Duodenal mucosa (tissue), 2 donors: ENCODE measurements around the gene TTLL3.
"Not testable (repeated sequence)": the region's sequence is repeated elsewhere in the genome, so short reads cannot be mapped to it uniquely, and the experiment has no call there.

Source experiments
- H3K27ac ChIP-seq: one replicate; pipeline ENCODE4 v1.7.0; 2013; ENCODE audit warnings: low read depth, low read length
- H3K27me3 ChIP-seq, 2 donors: one replicate each; pipeline ENCODE4 v1.7.0; 2013; ENCODE audit warnings: low read length in 2 of 2, control low read depth in 1 of 2; ENCODE audit not compliant: insufficient read depth in 2 of 2, control insufficient read depth in 1 of 2
- H3K36me3 ChIP-seq, 2 donors: one replicate each; pipeline ENCODE4 v1.7.0; 2013; ENCODE audit warnings: low read length in 2 of 2, control low read depth in 1 of 2; ENCODE audit not compliant: insufficient read depth in 2 of 2, control insufficient read depth in 1 of 2
- H3K4me1 ChIP-seq, 2 donors: one replicate each; pipeline ENCODE4 v1.7.0; 2013; ENCODE audit warnings: low read length in 2 of 2, control low read depth in 1 of 2; ENCODE audit not compliant: insufficient read depth in 2 of 2, control insufficient read depth in 1 of 2
- H3K4me3 ChIP-seq, 2 donors: one replicate each; pipeline ENCODE4 v1.7.0; 2013; ENCODE audit warnings: low read length in 2 of 2, low read depth in 1 of 2
- H3K9ac ChIP-seq, 2 donors: one replicate each; pipeline ENCODE4 v1.7.0; 2013; ENCODE audit warnings: low read length in 2 of 2, low read depth in 1 of 2
- H3K9me3 ChIP-seq, 2 donors: one replicate each; pipeline ENCODE4 v1.7.0; 2013; ENCODE audit warnings: low read length in 2 of 2, control low read depth in 1 of 2; ENCODE audit not compliant: control insufficient read depth in 1 of 2

Gene TTLL3

GRCh38 chr3:9837701-9838582 lies 27.9 kb downstream of the TTLL3 start:
- H3K36me3 ChIP-seq, result peaks cover 9 to 70% of the 10 kb centered on the region in 2 donors
- H3K27ac ChIP-seq, result no peak overlapping the region

GRCh38 chr3:9838856-9839255 lies 28.8 kb downstream of the TTLL3 start:
- no peaks in the 10 kb centered on the region for H3K27me3 ChIP-seq
- no peak overlapping the region for H3K9ac ChIP-seq
- no peaks in the 10 kb centered on the region for H3K9me3 ChIP-seq
- H3K36me3 ChIP-seq, result peaks cover 9 to 63% of the 10 kb centered on the region in 2 donors
- H3K4me1 ChIP-seq, result peaks cover 3 to 9% of the 10 kb centered on the region in 2 donors
- H3K4me3 ChIP-seq, result no peak overlapping the region
- no peak overlapping the region for H3K27ac ChIP-seq

More at GRCh38 chr3:9837701-9838582, 27.9 kb downstream of the TTLL3 start:
- H3K9ac ChIP-seq, result no peak overlapping the region
- H3K27me3 ChIP-seq, result no peaks in the 10 kb centered on the region
- H3K9me3 ChIP-seq, result no peaks in the 10 kb centered on the region
- H3K4me3 ChIP-seq, result no peak overlapping the region
- peaks cover under 1 to 5% of the 10 kb centered on the region in 2 donors for H3K4me1 ChIP-seq

- Histone ChIP-seq H3K9me3 (no peaks in the 10 kb centered on the region), H3K4me1 (peaks cover 3 to 13% of the 10 kb centered on the region in 2 donors), H3K4me3 (no peak overlapping the region), H3K27me3 (no peaks in the 10 kb centered on the region), H3K27ac (no peak overlapping the region), H3K9ac (no peak overlapping the region), H3K36me3 (peaks cover 9 to 45% of the 10 kb centered on the region in 2 donors)
Measured at GRCh38 chr3:9841015-9841414, 31.0 kb downstream of the TTLL3 start.

GRCh38 chr3:9843715-9844438 lies 33.8 kb downstream of the TTLL3 start, which contains the start of gene RPUSD3:
Gene RPUSD3, minus strand, starts transcription at chr3:9844008. Its CDS starts 18 bp downstream, at chr3:9843990.
- Histone ChIP-seq H3K9ac (peak within 1 kb of the TSS; percentile 64 to 94), H3K36me3 (peaks cover 4 to 30% of the 10 kb centered on the region in 2 donors), H3K4me3 (peak within 1 kb of the TSS; percentile 91 to 96), H3K9me3 (no peaks in the 10 kb centered on the region), H3K27ac (peak within 1 kb of the TSS; percentile 43), H3K4me1 (peaks cover 3 to 13% of the 10 kb centered on the region in 2 donors), H3K27me3 (no peaks in the 10 kb centered on the region)

- H3K4me1 ChIP-seq, result peaks cover 3 to 13% of the 10 kb centered on the region in 2 donors
- H3K27ac ChIP-seq, result no peak overlapping the region
- peaks cover 0 to 9% of the 10 kb centered on the region in 2 donors for H3K36me3 ChIP-seq
- H3K9ac ChIP-seq, result no peak overlapping the region
- H3K9me3 ChIP-seq, result no peaks in the 10 kb centered on the region
- H3K27me3 ChIP-seq, result no peaks in the 10 kb centered on the region
- no peak overlapping the region for H3K4me3 ChIP-seq
Measured at GRCh38 chr3:9846231-9846630, 36.2 kb downstream of the TTLL3 start.

GRCh38 chr3:9846931-9847488 lies 36.9 kb downstream of the TTLL3 start:
- Histone ChIP-seq H3K9me3 (no peaks in the 10 kb centered on the region), H3K27ac (no peak overlapping the region), H3K9ac (no peak overlapping the region), H3K27me3 (no peaks in the 10 kb centered on the region), H3K4me1 (peaks cover 3 to 13% of the 10 kb centered on the region in 2 donors), H3K36me3 (peaks cover 0 to 1% of the 10 kb centered on the region in 2 donors), H3K4me3 (no peak overlapping the region)

GRCh38 chr3:9847870-9848269 lies 37.8 kb downstream of the TTLL3 start:
- H3K4me1 ChIP-seq, result peaks cover 3 to 17% of the 10 kb centered on the region in 2 donors
- not testable (repeated sequence) for H3K9ac ChIP-seq, H3K36me3 ChIP-seq, H3K4me3 ChIP-seq, H3K9me3 ChIP-seq, H3K27me3 ChIP-seq, H3K27ac ChIP-seq

GRCh38 chr3:9848860-9849259 lies 38.8 kb downstream of the TTLL3 start:
- not testable (repeated sequence) for H3K36me3 ChIP-seq, H3K9ac ChIP-seq, H3K9me3 ChIP-seq, H3K27me3 ChIP-seq, H3K4me3 ChIP-seq, H3K27ac ChIP-seq
- H3K4me1 ChIP-seq, result peaks cover 0 to 14% of the 10 kb centered on the region in 2 donors

GRCh38 chr3:9851383-9851782 lies 41.3 kb downstream of the TTLL3 start:
- H3K27me3 ChIP-seq, H3K36me3 ChIP-seq, H3K9ac ChIP-seq, H3K9me3 ChIP-seq, H3K27ac ChIP-seq, H3K4me3 ChIP-seq: not testable (repeated sequence)
- H3K4me1 ChIP-seq, result peaks cover 0 to 10% of the 10 kb centered on the region in 2 donors

- H3K4me3 ChIP-seq, H3K9me3 ChIP-seq, H3K27me3 ChIP-seq, H3K9ac ChIP-seq, H3K36me3 ChIP-seq, H3K27ac ChIP-seq: not testable (repeated sequence)
- H3K4me1 ChIP-seq, result peaks cover 0 to 10% of the 10 kb centered on the region in 2 donors
Measured at GRCh38 chr3:9851926-9852325, 41.9 kb downstream of the TTLL3 start.
